ENCODE results near the gene ABLIM3.

- TF ChIP-seq CTCF (IDR thresholded peaks at IDR 0.05; ENCODE audit: insufficient read depth, low read length, poor library complexity, severe bottlenecking), result no peak
- TF ChIP-seq EZH2phosphoT487 (conservative IDR thresholded peaks at IDR 0.05; ENCODE audit: low read length), result no peak
These were observed 161.3 kb downstream of the ABLIM3 start for GRCh38 chr5:149302641-149303040.

Data from SU-DHL-6 (cell line).